ENCODE results near the gene CASZ1. TPM values are rescaled to one million over a fixed set of nuclear protein-coding genes. Genes with fewer than 3 reads are reported as not detected.
A peak's percentile ranks its signal among the peaks of the same experiment; 100 is the strongest.

Gene CASZ1
- total RNA-seq, 1 donor from 2014 or later: 3.9 TPM

DNA sequence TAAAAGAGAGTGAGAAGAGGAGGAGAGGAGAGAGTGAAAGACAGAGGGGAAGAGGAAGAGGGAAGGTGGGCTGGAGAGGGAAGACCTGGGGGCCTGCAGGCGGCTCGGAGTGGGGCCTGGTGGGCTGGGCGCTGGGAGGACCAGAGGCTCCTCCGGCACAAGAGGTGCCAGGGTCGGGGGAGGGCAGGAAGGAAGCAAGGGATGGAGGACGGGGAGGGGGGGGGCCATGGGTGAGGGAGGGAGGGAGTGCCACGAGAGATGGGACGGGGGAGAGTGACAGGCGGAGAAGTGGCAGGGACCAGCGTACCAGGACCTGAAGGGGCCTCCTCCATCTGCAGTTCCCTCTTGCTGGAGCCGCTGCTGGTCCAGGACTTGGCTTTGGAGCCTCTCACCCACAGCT lies 87.7 kb downstream of the CASZ1 start:
- no peak for DNase-seq (ENCODE audit: low spot score)

DNA sequence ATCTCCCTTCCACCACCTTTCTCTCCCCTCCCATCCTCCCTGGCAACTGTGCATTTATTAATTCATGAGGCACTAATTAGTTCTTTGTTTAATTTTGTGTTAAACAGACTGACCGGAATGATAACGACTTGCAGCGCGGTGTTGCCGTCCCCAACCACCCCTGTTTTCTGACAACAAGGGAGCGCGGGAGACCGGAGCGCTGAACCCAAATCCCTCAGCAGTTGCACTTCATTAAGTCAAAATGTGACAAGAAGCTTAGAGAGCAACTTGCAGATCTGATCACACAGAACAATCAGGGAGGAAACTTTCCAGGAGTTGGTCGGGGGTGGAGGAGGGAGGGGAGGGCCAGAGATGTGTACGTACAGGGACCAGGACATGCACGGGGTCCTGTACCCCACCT lies 89.2 kb downstream of the CASZ1 start:
- DNase-seq (ENCODE audit: low spot score): no peak

- DNase-seq (ENCODE audit: low spot score): no peak
Measured at GRCh38 chr1:10706376-10706913, 90.0 kb downstream of the CASZ1 start.

DNA sequence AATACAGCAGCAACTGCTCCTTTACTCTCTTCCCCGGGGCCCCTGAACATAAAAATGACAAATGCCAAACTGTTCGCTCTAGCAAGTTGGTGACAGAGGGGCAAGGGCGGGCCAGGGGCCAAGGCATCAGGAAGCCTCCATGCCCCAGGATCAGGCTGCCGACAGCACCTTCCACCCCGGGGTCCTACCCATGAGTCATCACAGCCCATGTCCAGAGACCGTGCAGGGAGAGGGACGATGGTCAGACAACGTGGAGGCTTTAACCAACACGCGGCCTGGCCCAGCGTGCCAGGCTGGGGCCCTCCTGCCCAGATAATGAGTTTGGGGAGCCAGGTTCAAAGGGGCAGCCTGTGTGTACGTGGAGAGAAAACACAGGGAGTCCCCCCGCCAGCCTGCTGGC lies 90.5 kb downstream of the CASZ1 start:
- DNase-seq (ENCODE audit: low spot score): no peak

- no peak for DNase-seq (ENCODE audit: low spot score)
Measured at GRCh38 chr1:10704368-10704882, 92.0 kb downstream of the CASZ1 start.

GRCh38 chr1:10703702-10704101 lies 92.7 kb downstream of the CASZ1 start:
- DNase-seq (ENCODE audit: low spot score): no peak

GRCh38 chr1:10701145-10701544 lies 95.3 kb downstream of the CASZ1 start:
- no peak for DNase-seq (ENCODE audit: low spot score)

- DNase-seq (ENCODE audit: low spot score): no peak
Measured at GRCh38 chr1:10699470-10699835, 97.0 kb downstream of the CASZ1 start.

GRCh38 chr1:10698726-10699469 lies 97.5 kb downstream of the CASZ1 start:
- no peak for DNase-seq (ENCODE audit: low spot score)

DNA sequence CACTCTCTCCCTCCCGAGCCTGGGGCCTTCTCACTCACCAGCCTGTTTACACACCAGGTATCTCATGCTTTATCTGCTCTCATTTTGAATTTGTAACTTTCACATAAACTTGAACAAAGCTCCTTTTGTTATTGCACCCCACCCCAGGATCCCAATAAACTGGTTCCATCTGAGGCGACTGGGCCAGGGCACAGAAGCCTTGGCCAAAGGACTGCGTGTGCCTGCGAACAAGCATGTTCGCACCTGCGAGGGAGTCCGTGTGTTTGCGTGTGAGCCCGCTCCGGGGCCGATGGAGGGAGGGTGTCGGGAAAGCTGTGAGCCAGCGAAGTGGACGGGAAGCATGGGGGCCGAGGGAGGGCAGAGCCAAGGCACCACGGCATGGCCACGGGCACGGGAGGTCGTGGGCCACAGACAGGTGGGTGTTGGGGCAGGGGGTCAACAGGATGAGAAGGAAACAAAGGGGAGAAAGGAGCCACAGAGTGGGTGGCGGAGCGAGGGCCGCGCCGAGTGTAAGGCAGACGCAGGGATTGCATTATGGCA lies 98.8 kb downstream of the CASZ1 start:
- DNase-seq (ENCODE audit: low spot score): no peak

DNA sequence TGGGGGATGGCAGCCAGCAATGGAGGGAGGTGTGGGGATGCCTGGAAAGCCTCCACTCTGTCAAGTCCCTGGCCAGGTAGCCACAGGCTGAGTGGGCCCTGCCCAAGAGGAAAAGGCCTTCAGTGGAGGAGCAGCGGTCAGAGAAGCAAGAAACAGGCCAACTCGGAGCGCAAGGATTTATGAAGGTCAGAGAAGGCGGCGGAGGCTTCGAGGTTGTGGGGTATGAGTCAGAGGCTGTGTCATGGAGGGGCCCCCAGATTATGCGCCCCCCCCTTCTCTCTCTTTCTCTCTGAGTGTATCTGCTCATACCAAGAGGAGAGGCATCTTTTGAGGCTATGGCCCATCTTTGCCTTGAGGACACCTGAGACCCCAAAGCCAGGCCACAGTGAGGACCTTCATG lies 99.5 kb downstream of the CASZ1 start:
- no peak for DNase-seq (ENCODE audit: low spot score)

GRCh38 chr1:10694633-10695627 lies 101.5 kb downstream of the CASZ1 start:
- DNase-seq (ENCODE audit: low spot score): peak; percentile 90

DNA sequence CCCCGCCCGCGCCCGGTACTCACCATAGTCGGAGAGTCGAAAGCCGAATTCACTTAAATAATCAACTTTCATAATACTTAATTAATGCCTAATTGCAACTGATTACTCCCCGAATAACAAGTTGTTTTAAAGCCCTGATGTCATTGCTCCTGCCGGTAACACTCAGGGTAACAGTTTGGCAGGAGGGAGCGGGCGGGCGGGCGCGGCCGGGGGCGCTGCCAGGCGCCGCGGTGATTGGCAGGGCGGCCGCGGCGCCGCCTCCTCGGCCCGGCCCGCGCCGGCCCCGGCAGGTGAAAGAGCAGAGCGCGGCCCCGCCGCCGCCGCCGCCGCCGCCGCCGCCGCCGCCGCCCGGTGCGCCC lies 102.2 kb downstream of the CASZ1 start:
- peak; percentile 38 for DNase-seq (ENCODE audit: low spot score)

DNA sequence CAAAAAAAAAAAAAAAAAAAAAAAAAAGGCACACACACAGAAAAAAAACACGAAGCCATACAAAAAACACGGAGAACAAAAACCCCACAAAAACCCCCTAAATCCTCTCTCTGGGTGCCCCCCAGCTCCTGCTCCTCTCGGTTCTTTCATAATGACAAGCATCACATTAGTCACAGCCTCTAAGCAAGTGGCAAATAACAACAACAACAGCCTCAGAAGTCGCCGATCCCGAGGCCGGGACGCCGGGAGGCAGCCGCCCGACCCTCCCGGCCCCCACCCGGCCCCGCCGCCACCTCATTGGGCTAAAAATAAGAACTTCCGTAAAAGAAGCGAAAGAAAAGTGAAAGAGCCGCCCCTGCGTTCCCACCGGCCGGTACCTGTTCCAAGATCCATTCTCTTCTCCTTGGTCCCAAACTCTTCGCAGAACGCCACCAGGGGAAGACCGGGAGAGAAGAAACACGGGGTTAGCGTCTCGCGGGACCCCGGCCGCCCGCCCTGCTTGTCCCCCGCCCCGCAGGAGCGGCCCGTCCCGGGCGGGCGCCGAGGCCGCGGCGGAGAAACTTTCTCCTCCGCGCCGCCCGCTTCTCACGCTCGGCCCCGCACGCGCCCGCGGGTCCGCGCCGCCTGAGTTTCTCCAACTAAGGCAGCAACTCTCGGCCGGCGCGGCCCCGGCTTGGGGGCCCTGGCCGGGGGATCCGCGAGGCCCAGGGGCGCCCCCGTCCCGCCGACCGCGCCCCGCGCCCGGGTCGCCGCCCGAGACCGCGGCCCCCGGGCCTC lies 102.8 kb downstream of the CASZ1 start:
- peak; percentile 42 for DNase-seq (ENCODE audit: low spot score)

DNA sequence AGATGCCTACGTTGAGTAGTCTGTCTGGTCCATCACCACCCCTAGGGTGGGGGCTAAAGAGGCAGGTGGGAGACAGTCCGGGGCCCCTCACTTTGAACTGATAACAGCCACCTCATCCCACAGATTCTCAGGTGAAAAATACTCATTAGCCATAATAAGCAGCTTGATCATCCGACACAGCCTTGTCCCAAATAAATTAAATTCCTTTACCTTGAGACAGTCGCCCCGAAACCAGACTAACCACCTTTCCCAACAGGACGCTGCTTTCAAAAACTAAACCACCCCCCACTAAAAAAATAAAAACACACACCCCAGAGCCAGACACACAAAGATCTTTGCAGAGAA lies 103.3 kb downstream of the CASZ1 start:
- no peak for DNase-seq (ENCODE audit: low spot score)

- no peak for DNase-seq (ENCODE audit: low spot score)
Measured at GRCh38 chr1:10692401-10693021, 103.9 kb downstream of the CASZ1 start.

DNA sequence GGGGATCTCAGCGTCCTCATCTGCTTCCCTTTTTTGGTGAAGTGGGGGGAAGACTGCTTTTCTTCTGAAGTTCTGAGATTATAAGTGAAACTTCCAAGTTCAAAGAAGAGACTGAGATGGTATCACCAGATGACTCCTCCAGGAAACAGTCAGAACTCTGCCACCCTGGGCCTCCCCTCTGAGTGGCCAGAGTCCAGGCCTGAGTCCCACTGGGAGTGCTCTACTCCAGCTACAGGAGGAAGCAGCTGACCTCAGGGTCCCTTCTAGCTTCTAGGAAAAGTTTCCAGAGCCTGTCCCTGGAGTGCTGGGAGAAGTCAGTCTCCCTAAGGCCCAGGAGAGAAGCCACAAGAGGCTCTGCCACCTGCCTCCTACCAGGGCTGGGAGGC lies 104.7 kb downstream of the CASZ1 start:
- DNase-seq (ENCODE audit: low spot score): no peak

DNA sequence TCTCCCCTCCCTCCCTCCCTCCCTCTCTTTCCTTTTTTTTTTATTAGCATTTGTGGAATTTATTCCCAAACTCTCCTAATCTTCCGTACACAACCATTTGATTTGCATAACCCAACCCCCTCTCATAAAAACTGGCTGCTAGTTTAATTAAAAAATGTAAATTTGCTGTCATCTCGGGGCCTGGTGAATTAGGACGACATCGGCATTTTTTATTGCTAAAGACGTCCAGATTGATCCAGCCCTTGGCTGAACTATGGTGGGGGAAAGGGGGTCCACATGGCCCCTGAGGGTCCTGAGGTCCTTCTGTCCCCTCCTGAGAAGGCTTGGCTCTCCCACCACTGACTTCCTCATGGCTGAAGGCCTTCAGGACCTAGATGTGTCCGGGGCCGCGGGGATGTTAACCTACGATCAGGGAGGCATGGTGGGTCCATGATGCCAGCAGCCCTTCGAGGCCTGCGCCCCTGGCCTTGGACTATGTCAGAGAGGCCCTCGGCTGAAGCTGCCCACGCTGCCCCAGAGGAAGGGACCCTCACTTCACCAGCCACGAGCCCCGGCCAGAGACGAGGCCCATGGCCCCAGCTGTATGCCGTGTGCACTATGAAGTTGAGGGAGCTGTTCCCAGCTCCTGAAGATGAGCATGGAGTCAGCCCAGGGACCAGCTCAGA lies 105.2 kb downstream of the CASZ1 start:
- DNase-seq (ENCODE audit: low spot score): no peak

GRCh38 chr1:10690484-10690883 lies 106.0 kb downstream of the CASZ1 start:
- DNase-seq (ENCODE audit: low spot score): no peak

DNA sequence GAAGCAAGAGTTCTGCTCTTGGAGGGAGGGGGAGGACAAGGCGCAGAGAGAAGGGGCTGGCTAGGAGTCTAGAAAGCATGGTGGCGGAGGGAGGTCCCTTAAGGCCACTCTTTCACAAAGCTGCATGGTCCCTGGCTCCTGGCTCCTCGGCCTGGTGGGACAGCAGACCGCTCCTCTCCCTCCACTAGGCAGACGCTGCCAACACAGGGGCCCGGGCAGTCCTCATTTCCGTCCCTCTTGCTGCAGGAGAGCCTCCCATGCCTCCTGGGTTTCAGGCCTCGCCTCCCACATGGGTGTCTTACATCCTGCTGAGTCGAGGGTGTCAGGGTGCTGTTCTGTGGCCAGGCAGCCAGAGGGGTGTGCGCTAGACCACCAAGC lies 108.0 kb downstream of the CASZ1 start:
- DNase-seq (ENCODE audit: low spot score): no peak
